Common myeloid progenitor, CD34-positive (primary cell): ENCODE results near the gene ACE.

Experiments used
- CTCF ChIA-PET: fragments of 350-600 bp; sonication (Branson Sonifier 250); formaldehyde crosslinking; loops from one replicate; lab custom pipeline; 2021; ENCODE audit warnings: antibody characterized with exemption; lab: Charles Lee
- POLR2A ChIA-PET: fragments of 350-600 bp; sonication (Branson Sonifier 250); formaldehyde crosslinking; loops from one replicate; lab custom pipeline; 2021; ENCODE audit warnings: antibody characterized with exemption; lab: Charles Lee
- DNase-seq, 3 donors: peaks; one replicate each; pipeline versions ENCODE4 v3.0.0 to v3.0.0-alpha.2; 2013
- H3K27ac ChIP-seq, 2 experiments: 1 replicate in 1 of 2; 2 replicates in 1 of 2; pipeline ENCODE4 v1.7.0; 2013; ENCODE audit warnings: inconsistent platforms in 2 of 2, low read length in 2 of 2, mild to moderate bottlenecking in 2 of 2, low read depth in 1 of 2, moderate library complexity in 1 of 2; ENCODE audit not compliant: severe bottlenecking in 2 of 2, insufficient read depth in 1 of 2, poor library complexity in 1 of 2
- H3K27me3 ChIP-seq, 5 experiments: replicated peaks in 2 of 5; 1 replicate in 3 of 5; 2 replicates in 2 of 5; pipeline versions ENCODE4 v1.6.1 to v1.7.0; 2013; ENCODE audit warnings: low read length in 4 of 5, mild to moderate bottlenecking in 2 of 5, moderate library complexity in 2 of 5, inconsistent platforms in 1 of 5; ENCODE audit not compliant: insufficient read depth in 5 of 5, control insufficient read depth in 4 of 5
- H3K36me3 ChIP-seq, 4 experiments: 1 replicate in 2 of 4; 2 replicates in 2 of 4; pipeline versions ENCODE4 v1.6.1 to v1.7.0; 2013; ENCODE audit warnings: low read length in 3 of 4, control low read depth in 1 of 4, mild to moderate bottlenecking in 1 of 4; ENCODE audit not compliant: control insufficient read depth in 4 of 4, insufficient read depth in 4 of 4
- H3K4me1 ChIP-seq, 4 experiments: 1 replicate in 3 of 4; 2 replicates in 1 of 4; pipeline versions ENCODE4 v1.6.1 to v1.7.1; 2013; ENCODE audit warnings: low read length in 3 of 4, mild to moderate bottlenecking in 3 of 4, control low read depth in 1 of 4, inconsistent platforms in 1 of 4, moderate library complexity in 1 of 4; ENCODE audit not compliant: control insufficient read depth in 4 of 4, insufficient read depth in 4 of 4; ENCODE audit errors: control extremely low read depth in 1 of 4
- H3K4me3 ChIP-seq, 7 experiments: 1 replicate in 4 of 7; 2 replicates in 3 of 7; pipeline versions ENCODE4 v1.5.1 to v1.7.0; 2013; ENCODE audit warnings: mild to moderate bottlenecking in 7 of 7, low read length in 6 of 7, moderate library complexity in 6 of 7, inconsistent platforms in 2 of 7, low read depth in 2 of 7, control low read depth in 1 of 7; ENCODE audit not compliant: insufficient read depth in 4 of 7, control insufficient read depth in 1 of 7; ENCODE audit errors: extremely low read depth in 1 of 7
- H3K9me3 ChIP-seq, 5 experiments: 1 replicate in 4 of 5; 2 replicates in 1 of 5; pipeline versions ENCODE4 v1.6.1 to v1.7.1; 2013; ENCODE audit warnings: low read length in 4 of 5, mild to moderate bottlenecking in 2 of 5, inconsistent platforms in 1 of 5, low read depth in 1 of 5, moderate library complexity in 1 of 5; ENCODE audit not compliant: control insufficient read depth in 4 of 5, insufficient read depth in 2 of 5; ENCODE audit errors: control extremely low read depth in 1 of 5
- WGBS: methylation state at CpG from one replicate; pipeline ENCODE4 v1.1.5; 2013; ENCODE audit not compliant: insufficient coverage; 5-methylcytosine and 5-hydroxymethylcytosine counted together

Gene ACE

DNA sequence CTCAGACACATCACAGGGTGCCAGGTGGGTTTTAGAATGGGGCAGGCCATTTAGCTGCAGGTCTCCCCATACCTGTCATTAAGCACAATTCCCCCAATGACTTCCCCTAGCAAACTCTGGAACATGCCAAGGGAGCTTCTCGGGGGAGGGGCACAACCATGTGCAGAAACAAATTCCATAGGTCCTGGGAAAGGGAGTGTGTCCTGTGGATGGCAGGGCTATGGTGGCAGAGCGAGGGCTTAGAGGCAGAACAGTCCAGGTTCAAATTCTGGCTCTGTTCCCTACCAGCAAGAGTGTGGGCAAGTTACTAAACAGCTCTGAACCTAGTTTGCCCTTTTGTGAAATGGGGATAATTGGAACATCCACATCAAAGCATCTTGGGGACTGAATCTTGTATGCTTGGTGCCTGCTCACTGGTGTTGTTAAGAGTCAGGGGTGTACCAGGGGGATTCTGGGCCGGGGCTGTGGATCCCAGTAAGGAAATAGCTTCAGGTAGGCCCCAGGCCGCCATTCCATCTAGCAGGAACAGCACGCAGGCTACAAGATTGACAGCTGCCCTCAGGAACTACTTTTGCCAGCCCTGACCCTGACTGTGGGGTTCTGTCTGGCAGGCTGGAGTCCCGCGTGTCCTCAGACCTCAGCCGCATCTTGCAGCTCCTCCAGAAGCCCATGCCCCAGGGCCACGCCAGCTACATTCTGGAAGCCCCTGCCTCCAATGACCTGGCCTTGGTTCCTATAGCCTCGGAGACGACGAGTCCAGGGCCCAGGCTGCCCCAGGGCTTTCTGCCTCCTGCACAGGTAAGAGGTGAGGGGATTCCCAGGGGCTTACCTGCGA lies 67.8 kb downstream of the ACE start:
- ChIA-PET POLR2A (no interaction called here), CTCF (interaction anchor here (0.6 to 1.2 kb wide), 5 partner anchors 10 to 46 kb away, joined by 3 to 4 read pairs (median 3); no protein-coding TSS in a partner anchor)
- H3K9me3 ChIP-seq, result no peaks in the 10 kb centered on the region
- WGBS, result 97% methylated on average over 12 of the region's 13 CpGs
- no peaks in the 10 kb centered on the region for H3K27me3 ChIP-seq
- no peak overlapping the region for H3K27ac ChIP-seq
- no peaks in the 10 kb centered on the region for H3K36me3 ChIP-seq
- no peak overlapping the region for H3K4me3 ChIP-seq
- no peak for DNase-seq
- H3K4me1 ChIP-seq, result peaks cover 0 to 39% (median 18%) of the 10 kb centered on the region in 4 experiments

DNA sequence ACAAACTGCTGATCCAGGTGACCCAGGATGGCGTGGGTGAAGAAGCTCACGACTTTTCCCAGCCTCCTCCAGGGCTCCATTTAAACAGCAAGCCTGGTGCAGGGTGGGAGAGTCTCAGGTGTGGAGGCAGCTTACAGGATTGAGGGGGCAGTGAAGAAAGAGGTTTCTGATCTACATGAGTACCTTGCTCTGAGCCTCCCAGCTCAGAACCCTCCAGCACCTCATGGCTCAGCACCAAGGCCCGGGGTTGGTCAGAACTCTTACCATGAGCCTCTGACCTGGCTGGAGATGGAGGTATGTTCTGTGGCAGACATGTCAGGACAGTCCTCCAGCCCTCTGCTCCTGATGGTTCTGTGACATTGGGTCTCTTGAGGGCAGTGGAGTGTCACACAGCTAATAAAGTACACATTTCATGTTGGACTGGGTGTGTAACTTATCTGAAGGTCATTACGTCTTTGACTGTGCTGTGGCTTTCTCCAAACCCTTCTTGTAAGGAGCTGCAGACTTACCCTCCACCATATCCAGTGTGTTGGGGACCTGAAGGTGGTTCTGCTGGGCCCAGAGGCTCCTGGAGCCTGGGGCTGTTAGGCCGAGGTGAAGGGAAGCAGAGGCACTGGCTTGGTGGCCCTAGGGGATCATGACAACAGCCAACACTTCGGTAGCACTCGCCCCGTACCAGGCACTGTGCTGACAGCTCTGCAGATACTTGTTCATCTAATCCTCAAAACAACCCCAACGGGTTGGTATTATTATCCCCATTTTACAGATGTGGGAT lies 69.6 kb downstream of the ACE start:
- H3K4me3 ChIP-seq, result no peak overlapping the region
- ChIA-PET CTCF (interaction anchor here (1.2 kb wide), 1 partner anchor 10 kb away, joined by 4 read pairs; no protein-coding TSS in a partner anchor), POLR2A (no interaction called here)
- H3K27ac ChIP-seq, result no peak overlapping the region
- no peak for DNase-seq
- H3K9me3 ChIP-seq, result no peaks in the 10 kb centered on the region
- peaks cover 3 to 33% (median 19%) of the 10 kb centered on the region in 4 experiments for H3K4me1 ChIP-seq
- 100% methylated on average over 7 of the region's 9 CpGs for WGBS
- H3K27me3 ChIP-seq, result no peaks in the 10 kb centered on the region
- H3K36me3 ChIP-seq, result no peaks in the 10 kb centered on the region

GRCh38 chr17:63547083-63547523 lies 70.2 kb downstream of the ACE start:
- Histone ChIP-seq H3K27me3 (no peaks in the 10 kb centered on the region), H3K4me1 (peaks cover 6 to 32% (median 22%) of the 10 kb centered on the region in 4 experiments), H3K27ac (no peak overlapping the region), H3K9me3 (no peaks in the 10 kb centered on the region), H3K4me3 (no peak overlapping the region), H3K36me3 (no peaks in the 10 kb centered on the region)
- DNase-seq, result no peak
- ChIA-PET CTCF (no interaction called here), POLR2A (no interaction called here)
- WGBS, result no CpG with 5 or more reads among the region's 5 CpGs
